A549 (cell line): ENCODE measurements around the gene GSS. TPM values are rescaled to one million over a fixed set of nuclear protein-coding genes. Genes with fewer than 3 reads are reported as not detected.

ENCODE experiments used
- ATAC-seq, 2 experiments: fragments of 200-7000 bp in 1 of 2; fragments of >200 bp in 1 of 2; cut with Nextera tagmentation in 1 of 2; cut with Tn5 transposase in 1 of 2; 3 replicates each; pipeline versions ENCODE4 v1.8.0 to v1.9.1; 2018 to 2020; ENCODE audit warnings: mild to moderate bottlenecking in 1 of 2, moderate library complexity in 1 of 2
- CTCF ChIA-PET: fragments of 300-600 bp; sonication (Branson Sonifier 250); formaldehyde crosslinking; extraction: SDS; loops from one replicate; lab custom pipeline; 2021; ENCODE audit warnings: antibody characterized with exemption, inconsistent platforms; lab: Yijun Ruan, JAX
- POLR2A ChIA-PET: fragments of 350-600 bp; formaldehyde crosslinking; extraction: SDS; loops from one replicate; lab custom pipeline; 2021; ENCODE audit warnings: antibody characterized with exemption, inconsistent platforms; lab: Yijun Ruan, JAX
- DNase-seq, 2 experiments: peaks; one replicate each; pipeline versions ENCODE4 v3.0.0 to v3.0.0-alpha.2; 2011 to 2016; ENCODE audit warnings: low read depth in 1 of 2, low spot score in 1 of 2
- FAIRE-seq: peaks from 2 replicates; lab custom pipeline; 2011; peaks lifted over from hg19 to GRCh38; lab: Jason Lieb, UNC
- H3K27ac ChIP-seq, 2 experiments: fragments of >200 bp; sonication (Bioruptor Twin); formaldehyde crosslinking; 3 replicates each; pipeline ENCODE4 v1.5.1; 2016 to 2017
- H3K4me1 ChIP-seq: fragments of >200 bp; sonication (Bioruptor Twin); formaldehyde crosslinking; 3 replicates; pipeline ENCODE4 v1.6.1; 2016
- H3K4me2 ChIP-seq: fragments of >200 bp; sonication (Bioruptor Twin); formaldehyde crosslinking; 3 replicates; pipeline ENCODE4 v1.6.1; 2016
- H3K4me3 ChIP-seq: fragments of >200 bp; sonication (Bioruptor Twin); formaldehyde crosslinking; 3 replicates; pipeline ENCODE4 v1.5.1; 2016
- H3K9me3 ChIP-seq: fragments of >200 bp; sonication (Bioruptor Twin); formaldehyde crosslinking; 3 replicates; pipeline ENCODE4 v1.6.1; 2016
- CBX2 ChIP-seq: fragments of 200-600 bp; sonication (generic); IDR thresholded peaks from 2 replicates; pipeline ENCODE4 v1.6.1; 2016; ENCODE audit warnings: low read depth, mild to moderate bottlenecking, borderline replicate concordance
- EP300 ChIP-seq, 2 experiments: fragments of >200 bp; sonication (Bioruptor Twin); formaldehyde crosslinking; IDR thresholded peaks; 2 replicates in 1 of 2; 3 replicates in 1 of 2; pipeline ENCODE4 v1.6.1; 2016 to 2017
- FOSL2 ChIP-seq, 2 experiments: fragments of 450-650 bp in 1 of 2; fragments of >200 bp in 1 of 2; sonication (Bioruptor Twin) in 1 of 2; formaldehyde crosslinking; IDR thresholded peaks; 2 replicates each; pipeline versions ENCODE4 v1.5.0 to v1.6.1; 2016 to 2020; ENCODE audit warnings: mild to moderate bottlenecking in 1 of 2, moderate library complexity in 1 of 2
- FOXS1 ChIP-seq: fragments of 250-450 bp; sonication (Bioruptor Pico); IDR thresholded peaks from 2 replicates; pipeline ENCODE4 v1.5.0; 2020; ENCODE audit warnings: mild to moderate bottlenecking, moderate library complexity
- HDAC2 ChIP-seq: fragments of 200-600 bp; sonication (generic); IDR thresholded peaks from 2 replicates; pipeline ENCODE4 v1.6.1; 2016
- HOXA7 ChIP-seq: fragments of 250-450 bp; sonication (Bioruptor Pico); IDR thresholded peaks from 2 replicates; pipeline ENCODE4 v1.5.0; 2020; ENCODE audit warnings: mild to moderate bottlenecking, moderate library complexity
- HOXB5 ChIP-seq: fragments of 250-450 bp; sonication (Bioruptor Pico); IDR thresholded peaks from 2 replicates; pipeline ENCODE4 v1.5.0; 2020; ENCODE audit warnings: mild to moderate bottlenecking, moderate library complexity
- JUN ChIP-seq, 2 experiments: fragments of >200 bp; sonication (Bioruptor Twin); formaldehyde crosslinking; IDR thresholded peaks; 2 replicates in 1 of 2; 3 replicates in 1 of 2; pipeline ENCODE4 v1.6.1; 2016 to 2017
- KDM5A ChIP-seq: fragments of 200-600 bp; sonication (generic); IDR thresholded peaks from 2 replicates; pipeline ENCODE4 v1.6.1; 2016; ENCODE audit warnings: antibody characterized with exemption, mild to moderate bottlenecking
- MAFK ChIP-seq: fragments of 450-650 bp; IDR thresholded peaks from 2 replicates; pipeline ENCODE4 v1.6.1; 2014; ENCODE audit not compliant: partially characterized antibody
- MAX ChIP-seq: IDR thresholded peaks from 2 replicates; pipeline ENCODE4 v1.6.1; 2012
- MYC ChIP-seq: IDR thresholded peaks from 2 replicates; pipeline ENCODE4 v1.6.1; 2012; ENCODE audit warnings: mild to moderate bottlenecking, inconsistent platforms, low read length, improper control_type of control experiment, borderline replicate concordance
- NR3C1 ChIP-seq: fragments of >200 bp; sonication (Bioruptor Twin); formaldehyde crosslinking; IDR thresholded peaks from 3 replicates; pipeline ENCODE4 v1.6.1; 2017
- PHF8 ChIP-seq: fragments of 200-600 bp; sonication (generic); IDR thresholded peaks from 2 replicates; pipeline ENCODE4 v1.6.1; 2016; ENCODE audit warnings: low read depth, mild to moderate bottlenecking, antibody characterized with exemption, moderate library complexity, borderline replicate concordance
- POLR2A ChIP-seq: IDR thresholded peaks from 2 replicates; pipeline ENCODE4 v1.6.1; 2012; ENCODE audit warnings: mild to moderate bottlenecking, low read length
- POLR2AphosphoS2 ChIP-seq: conservative IDR thresholded peaks from 2 replicates; pipeline ENCODE4 v1.6.1; 2012; ENCODE audit warnings: low read length, improper control_type of control experiment, inconsistent platforms
- RAD21 ChIP-seq, 2 experiments: fragments of >200 bp in 1 of 2; sonication (Bioruptor Twin) in 1 of 2; formaldehyde crosslinking in 1 of 2; IDR thresholded peaks in 1 of 2; conservative IDR thresholded peaks in 1 of 2; 2 replicates in 1 of 2; 3 replicates in 1 of 2; pipeline ENCODE4 v1.6.1; 2012 to 2018; ENCODE audit warnings: inconsistent platforms in 1 of 2
- RCOR1 ChIP-seq: fragments of 150-350 bp; IDR thresholded peaks from 2 replicates; pipeline ENCODE4 v1.6.1; 2014; ENCODE audit warnings: antibody characterized with exemption, low read length, low read depth
- RNF2 ChIP-seq: fragments of 200-600 bp; sonication (generic); IDR thresholded peaks from 2 replicates; pipeline ENCODE4 v1.6.1; 2016; ENCODE audit warnings: low read depth, mild to moderate bottlenecking, antibody characterized with exemption, moderate library complexity, borderline replicate concordance
- SMC3 ChIP-seq: fragments of >200 bp; sonication (Bioruptor Twin); formaldehyde crosslinking; IDR thresholded peaks from 3 replicates; pipeline ENCODE4 v1.6.1; 2018; ENCODE audit warnings: inconsistent platforms
- ZC3H11A ChIP-seq: fragments of 450-650 bp; IDR thresholded peaks from 2 replicates; pipeline ENCODE4 v1.6.1; 2014; ENCODE audit warnings: antibody characterized with exemption, mild to moderate bottlenecking
- ZNF302 ChIP-seq: fragments of 250-450 bp; sonication (Bioruptor Pico); IDR thresholded peaks from 2 replicates; pipeline ENCODE4 v1.9.0; 2021; ENCODE audit warnings: inconsistent platforms, mild to moderate bottlenecking, moderate library complexity
- ZSCAN20 ChIP-seq: fragments of 250-450 bp; sonication (Bioruptor Pico); IDR thresholded peaks from 2 replicates; pipeline ENCODE4 v1.8.0; 2022; ENCODE audit warnings: mild to moderate bottlenecking, moderate library complexity
- WGBS: methylation state at CpG from one replicate; pipeline ENCODE4 v1.1.6; 2017; ENCODE audit errors: missing lambda C conversion rate; 5-methylcytosine and 5-hydroxymethylcytosine counted together
- polyA plus RNA-seq, 4 experiments: library from polyadenylated mRNA; depleted of rRNA in 3 of 4; stranded (reverse); fragments of >200 nt; fragmentation: RNase III in 1 of 4; extraction: RNeasy Plus Mini Kit Qiagen cat#74134 plus additional on column Dnase treatment in 1 of 4; gene quantifications; 2 replicates in 3 of 4; 3 replicates in 1 of 4; pipeline ENCODE4 v1.2.3, GENCODE V29; 2011 to 2017
- TF ChIP-seq, protein P1 (sequence below): fragments of 250-450 bp; sonication (Bioruptor Pico); IDR thresholded peaks from 2 replicates; pipeline ENCODE4 v1.5.0; 2021; ENCODE audit warnings: mild to moderate bottlenecking, moderate library complexity, borderline replicate concordance
- TF ChIP-seq, protein P2 (sequence below): fragments of >200 bp; sonication (Bioruptor Twin); formaldehyde crosslinking; IDR thresholded peaks from 3 replicates; pipeline ENCODE4 v1.6.1; 2016

The GSS gene
- polyA plus RNA-seq, 2 of the 4 experiments (the other 2 are of a cell fraction) = 57.1 to 92.4 TPM

GRCh38 chr20:34941226-34941625 lies 14.4 kb downstream of the GSS start:
- POLR2A ChIA-PET = no interaction called here
- no peak overlapping the region for H3K4me2 ChIP-seq
- DNase-seq = no peak
- no peak overlapping the region for H3K4me3 ChIP-seq
- H3K9me3 ChIP-seq = no peaks in the 10 kb centered on the region
- ATAC-seq = no peak
- TF ChIP-seq ZSCAN20 (CRISPR knock-in tag) (no peak), RAD21 (conservative IDR thresholded peaks at IDR 0.05 in 1 of 2, IDR thresholded peaks at IDR 0.05 in 1 of 2) (no peak), RNF2 (no peak), JUN (IDR thresholded peaks at IDR 0.05) (no peak), KDM5A (no peak), CBX2 (no peak), ZC3H11A (no peak)
- TF ChIP-seq, all 56 proteins: peak for 0
- 92% methylated on average over 4 of the region's 4 CpGs for WGBS
- no peak overlapping the region for H3K27ac ChIP-seq
- CTCF ChIA-PET = interaction anchor here (1.7 to 8.8 kb wide), 2 partner anchors 10 to 67 kb away, joined by 8 to 56 read pairs; partner anchors contain the start of genes ACSS2 and GGT7
- peaks cover 10% of the 10 kb centered on the region; the same call in 2 of the 3 replicates for H3K4me1 ChIP-seq
- no peak for FAIRE-seq

DNA sequence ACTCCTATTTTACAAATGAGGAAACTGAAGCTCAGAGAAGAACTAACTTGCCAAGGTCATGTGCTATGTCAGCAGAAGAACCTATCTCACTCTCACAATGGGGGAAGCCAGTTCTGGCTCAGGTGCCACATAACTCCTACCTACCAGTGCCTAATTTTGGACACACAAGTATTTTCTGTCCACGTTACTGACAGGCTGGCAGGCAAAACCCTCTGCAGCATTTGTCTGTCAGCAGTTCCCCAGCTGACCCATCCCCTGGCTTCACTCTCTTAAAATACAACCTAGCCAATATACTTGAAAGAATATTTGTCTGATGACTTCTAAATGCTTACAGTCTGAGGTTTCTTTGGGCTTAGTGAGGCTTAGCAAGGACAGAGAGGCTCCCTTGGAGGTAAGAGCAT lies 15.5 kb downstream of the GSS start:
- TF ChIP-seq MAFK = no peak
- TF ChIP-seq, protein P1, sequence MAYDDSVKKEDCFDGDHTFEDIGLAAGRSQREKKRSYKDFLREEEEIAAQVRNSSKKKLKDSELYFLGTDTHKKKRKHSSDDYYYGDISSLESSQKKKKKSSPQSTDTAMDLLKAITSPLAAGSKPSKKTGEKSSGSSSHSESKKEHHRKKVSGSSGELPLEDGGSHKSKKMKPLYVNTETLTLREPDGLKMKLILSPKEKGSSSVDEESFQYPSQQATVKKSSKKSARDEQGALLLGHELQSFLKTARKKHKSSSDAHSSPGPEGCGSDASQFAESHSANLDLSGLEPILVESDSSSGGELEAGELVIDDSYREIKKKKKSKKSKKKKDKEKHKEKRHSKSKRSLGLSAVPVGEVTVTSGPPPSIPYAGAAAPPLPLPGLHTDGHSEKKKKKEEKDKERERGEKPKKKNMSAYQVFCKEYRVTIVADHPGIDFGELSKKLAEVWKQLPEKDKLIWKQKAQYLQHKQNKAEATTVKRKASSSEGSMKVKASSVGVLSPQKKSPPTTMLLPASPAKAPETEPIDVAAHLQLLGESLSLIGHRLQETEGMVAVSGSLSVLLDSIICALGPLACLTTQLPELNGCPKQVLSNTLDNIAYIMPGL (CRISPR knock-in tag) = no peak
- TF ChIP-seq FOXS1 = no peak
- no peak for TF ChIP-seq PHF8
- no peak for TF ChIP-seq MAX
- TF ChIP-seq RCOR1 = no peak
- TF ChIP-seq HDAC2 = no peak
- no peak for TF ChIP-seq NR3C1
- no peak for TF ChIP-seq CBX2
- no peak for TF ChIP-seq MYC
- no peak for TF ChIP-seq SMC3
- TF ChIP-seq HOXB5 (CRISPR knock-in tag) = no peak
- TF ChIP-seq POLR2A = no peak
- TF ChIP-seq POLR2AphosphoS2 = no peak
- TF ChIP-seq, protein P2, sequence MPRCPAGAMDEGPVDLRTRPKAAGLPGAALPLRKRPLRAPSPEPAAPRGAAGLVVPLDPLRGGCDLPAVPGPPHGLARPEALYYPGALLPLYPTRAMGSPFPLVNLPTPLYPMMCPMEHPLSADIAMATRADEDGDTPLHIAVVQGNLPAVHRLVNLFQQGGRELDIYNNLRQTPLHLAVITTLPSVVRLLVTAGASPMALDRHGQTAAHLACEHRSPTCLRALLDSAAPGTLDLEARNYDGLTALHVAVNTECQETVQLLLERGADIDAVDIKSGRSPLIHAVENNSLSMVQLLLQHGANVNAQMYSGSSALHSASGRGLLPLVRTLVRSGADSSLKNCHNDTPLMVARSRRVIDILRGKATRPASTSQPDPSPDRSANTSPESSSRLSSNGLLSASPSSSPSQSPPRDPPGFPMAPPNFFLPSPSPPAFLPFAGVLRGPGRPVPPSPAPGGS = no peak
- TF ChIP-seq ZNF302 (CRISPR knock-in tag) = no peak
- no peak for TF ChIP-seq FOSL2 (IDR thresholded peaks at IDR 0.05)
- TF ChIP-seq FOSL2 (CRISPR knock-in tag; IDR thresholded peaks at IDR 0.05) = no peak
- no peak for TF ChIP-seq HOXA7
- TF ChIP-seq EP300 (IDR thresholded peaks at IDR 0.05) = no peak
- H3K4me2 ChIP-seq = no peak overlapping the region
- no peaks in the 10 kb centered on the region for H3K9me3 ChIP-seq
- no peak for DNase-seq
- POLR2A ChIA-PET = no interaction called here
- H3K4me3 ChIP-seq = no peak overlapping the region
- ATAC-seq = no peak
- FAIRE-seq = no peak
- H3K27ac ChIP-seq = no peak overlapping the region
- peaks cover 10% of the 10 kb centered on the region; the same call in 1 of the 3 replicates for H3K4me1 ChIP-seq
- CTCF ChIA-PET = interaction anchor here (1.1 to 8.8 kb wide), 4 partner anchors 8 to 329 kb away, joined by 3 to 56 read pairs (median 6); partner anchors contain the start of genes ACSS2, GGT7, GSS and MYH7B
- 90% methylated on average over 1 of the region's 1 CpG for WGBS
